PC-3 (cell line): ENCODE results near the gene ITIH3. TPM values are rescaled to one million over a fixed set of nuclear protein-coding genes. Genes with fewer than 3 reads are reported as not detected.

ENCODE experiments used
- ATAC-seq: fragments of 200-7000 bp; cut with Tn5 transposase; 2 replicates; pipeline ENCODE4 v1.9.1; 2020; ENCODE audit warnings: mild to moderate bottlenecking, moderate library complexity
- BruUV-seq: library from RNA; stranded (reverse); fragments of 400-500 nt; replicated peaks from 2 replicates; lab custom pipeline; 2021; lab: Mats Ljungman, UMichigan
- CTCF ChIA-PET: fragments of 300-600 bp; sonication (Branson Sonifier 250); formaldehyde crosslinking; loops from one replicate; lab custom pipeline; 2022; ENCODE audit warnings: antibody characterized with exemption; lab: Charles Lee
- POLR2A ChIA-PET: fragments of 300-600 bp; sonication (Branson Sonifier 250); formaldehyde crosslinking; loops from one replicate; lab custom pipeline; 2022; ENCODE audit warnings: antibody characterized with exemption; ENCODE audit not compliant: unreplicated experiment; lab: Charles Lee
- DNase-seq: peaks from one replicate; pipeline ENCODE4 v3.0.0-alpha.2; 2015
- H2AFZ ChIP-seq: fragments of 300-600 bp; sonication (generic); 2 replicates; pipeline ENCODE4 v1.6.0; 2016; ENCODE audit warnings: antibody characterized with exemption, low read length
- H3F3A ChIP-seq: fragments of 300-600 bp; sonication (generic); one replicate; pipeline ENCODE4 v1.6.0; 2017; ENCODE audit warnings: antibody characterized with exemption, low read length, control low read depth, mild to moderate bottlenecking; ENCODE audit not compliant: unreplicated experiment
- H3K27ac ChIP-seq: fragments of 300-600 bp; sonication (generic); 2 replicates; pipeline ENCODE4 v1.5.1; 2016; ENCODE audit warnings: mild to moderate bottlenecking, low read length
- H3K27me3 ChIP-seq: fragments of 300-600 bp; sonication (generic); 2 replicates; pipeline ENCODE4 v1.6.1; 2016; ENCODE audit warnings: low read length, mixed read lengths
- H3K36me3 ChIP-seq: fragments of 300-600 bp; sonication (generic); 2 replicates; pipeline ENCODE4 v1.6.1; 2016; ENCODE audit warnings: low read depth, mixed run types, low read length, mixed read lengths
- H3K4me1 ChIP-seq: fragments of 300-600 bp; sonication (generic); 2 replicates; pipeline ENCODE4 v1.5.1; 2016; ENCODE audit warnings: low read length; ENCODE audit not compliant: insufficient read depth
- H3K4me2 ChIP-seq: fragments of 300-600 bp; sonication (generic); 2 replicates; pipeline ENCODE4 v1.6.0; 2016; ENCODE audit warnings: low read length
- H3K4me3 ChIP-seq: fragments of 300-600 bp; sonication (generic); 2 replicates; pipeline ENCODE4 v1.5.1; 2016; ENCODE audit warnings: mild to moderate bottlenecking, low read length, mixed read lengths
- H3K79me2 ChIP-seq: fragments of 300-600 bp; sonication (generic); 2 replicates; pipeline ENCODE4 v1.6.1; 2017; ENCODE audit warnings: low read length, mixed read lengths
- H3K9ac ChIP-seq: fragments of 300-600 bp; sonication (generic); 2 replicates; pipeline ENCODE4 v1.6.0; 2016; ENCODE audit warnings: mild to moderate bottlenecking, low read length
- H3K9me2 ChIP-seq: fragments of 300-600 bp; sonication (generic); replicated peaks from 2 replicates; pipeline ENCODE4 v1.6.1; 2016; ENCODE audit warnings: mixed run types, low read length, mixed read lengths
- H3K9me3 ChIP-seq: fragments of 300-600 bp; sonication (generic); 2 replicates; pipeline ENCODE4 v1.6.1; 2016; ENCODE audit warnings: low read length, mixed read lengths
- H4K20me1 ChIP-seq: fragments of 300-600 bp; sonication (generic); 2 replicates; pipeline ENCODE4 v1.6.1; 2016; ENCODE audit warnings: low read length, mixed read lengths
- EZH2 ChIP-seq: fragments of 300-600 bp; sonication (generic); IDR thresholded peaks from one replicate; pipeline ENCODE4 v1.6.1; 2017; ENCODE audit warnings: antibody characterized with exemption, mild to moderate bottlenecking, low read length; ENCODE audit not compliant: unreplicated experiment
- EZH2phosphoT487 ChIP-seq: fragments of 300-600 bp; sonication (generic); IDR thresholded peaks from 2 replicates; pipeline ENCODE4 v1.6.1; 2018; ENCODE audit warnings: mild to moderate bottlenecking, antibody characterized with exemption, low read length, borderline replicate concordance
- intact Hi-C: fragments of 100-400 bp; cut with micrococcal nuclease; formaldehyde crosslinking; loops from 2 replicates; pipeline ENCODE4 v1.9.0; 2023
- total RNA-seq: library from RNA; depleted of rRNA; stranded (reverse); fragments of >200 nt; gene quantifications from 2 replicates; pipeline ENCODE4 v1.2.3, GENCODE V29; 2014
- TF ChIP-seq, protein P1 (sequence below): fragments of 300-600 bp; sonication (generic); conservative IDR thresholded peaks from 2 replicates; pipeline ENCODE4 v1.5.1; 2017; ENCODE audit warnings: antibody characterized with exemption, low read depth, mild to moderate bottlenecking, low read length

The ITIH3 gene
- total RNA-seq, 1 experiment from 2014 or later, result not detected

DNA sequence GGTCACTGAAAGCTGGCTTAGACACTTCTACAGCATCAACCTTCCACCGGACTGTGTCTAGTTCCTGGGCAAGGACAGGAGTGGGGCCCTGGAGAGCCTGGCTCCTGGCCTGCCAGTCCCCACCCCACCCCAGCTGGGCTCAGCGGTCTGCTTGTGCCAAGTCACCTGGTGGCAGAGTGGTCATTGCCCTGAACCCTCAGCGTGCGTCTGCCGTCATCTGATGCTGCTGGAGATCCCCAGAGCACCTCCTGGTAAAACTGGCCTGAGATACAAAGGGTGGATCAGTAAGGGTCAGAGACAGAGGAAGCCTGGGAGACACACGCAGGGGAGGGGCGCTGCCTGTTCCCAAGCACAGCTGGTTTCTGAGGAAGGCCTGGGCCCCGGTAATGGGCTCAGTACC is 19.2 kb downstream of the ITIH3 start:
- H3F3A ChIP-seq, result no peaks in the 10 kb centered on the region
- no peaks in the 10 kb centered on the region for H3K36me3 ChIP-seq
- no peak overlapping the region for H2AFZ ChIP-seq
- no peaks in the 10 kb centered on the region for H3K27me3 ChIP-seq
- H3K4me1 ChIP-seq, result no peaks in the 10 kb centered on the region
- intact Hi-C loops, result no loop called here
- DNase-seq (no peak), ATAC-seq (no peak)
- no peak overlapping the region for H3K4me2 ChIP-seq
- H4K20me1 ChIP-seq, result no peaks in the 10 kb centered on the region
- ChIA-PET CTCF (no interaction called here), POLR2A (no interaction called here)
- no peak overlapping the region for H3K27ac ChIP-seq
- TF ChIP-seq, protein P1, sequence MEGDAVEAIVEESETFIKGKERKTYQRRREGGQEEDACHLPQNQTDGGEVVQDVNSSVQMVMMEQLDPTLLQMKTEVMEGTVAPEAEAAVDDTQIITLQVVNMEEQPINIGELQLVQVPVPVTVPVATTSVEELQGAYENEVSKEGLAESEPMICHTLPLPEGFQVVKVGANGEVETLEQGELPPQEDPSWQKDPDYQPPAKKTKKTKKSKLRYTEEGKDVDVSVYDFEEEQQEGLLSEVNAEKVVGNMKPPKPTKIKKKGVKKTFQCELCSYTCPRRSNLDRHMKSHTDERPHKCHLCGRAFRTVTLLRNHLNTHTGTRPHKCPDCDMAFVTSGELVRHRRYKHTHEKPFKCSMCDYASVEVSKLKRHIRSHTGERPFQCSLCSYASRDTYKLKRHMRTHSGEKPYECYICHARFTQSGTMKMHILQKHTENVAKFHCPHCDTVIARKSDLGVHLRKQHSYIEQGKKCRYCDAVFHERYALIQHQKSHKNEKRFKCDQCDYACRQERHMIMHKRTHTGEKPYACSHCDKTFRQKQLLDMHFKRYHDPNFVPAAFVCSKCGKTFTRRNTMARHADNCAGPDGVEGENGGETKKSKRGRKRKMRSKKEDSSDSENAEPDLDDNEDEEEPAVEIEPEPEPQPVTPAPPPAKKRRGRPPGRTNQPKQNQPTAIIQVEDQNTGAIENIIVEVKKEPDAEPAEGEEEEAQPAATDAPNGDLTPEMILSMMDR, result no peak
- no peak for TF ChIP-seq EZH2
- TF ChIP-seq EZH2phosphoT487, result no peak
- no peak overlapping the region for H3K9ac ChIP-seq
- no peak overlapping the region for H3K4me3 ChIP-seq
- no peaks in the 10 kb centered on the region for H3K9me3 ChIP-seq
- BruUV-seq, result no TSS peak
- no peaks in the 10 kb centered on the region for H3K9me2 ChIP-seq
- no peaks in the 10 kb centered on the region for H3K79me2 ChIP-seq

DNA sequence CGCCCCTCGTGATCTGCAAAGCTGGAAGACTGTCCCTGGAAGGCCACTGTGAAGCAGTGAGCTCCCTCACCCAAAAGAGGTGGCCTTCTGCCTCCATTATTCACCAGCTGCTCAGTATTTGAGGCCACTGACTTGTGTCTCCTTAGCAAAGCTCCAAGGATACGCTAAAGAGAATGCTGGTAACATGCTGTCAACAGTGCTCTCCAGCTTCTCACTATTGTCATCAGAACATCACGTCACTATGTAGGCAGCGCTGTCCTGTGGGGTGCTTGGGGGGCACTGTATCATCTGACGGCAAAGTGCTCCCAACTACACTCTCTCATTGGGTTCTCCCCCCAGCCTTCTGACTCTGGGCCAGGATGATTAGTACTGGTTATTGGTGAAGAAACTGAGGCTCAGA is 21.6 kb downstream of the ITIH3 start:
- intact Hi-C loops, result no loop called here
- Histone ChIP-seq H3K9me2 (no peaks in the 10 kb centered on the region), H3K79me2 (no peaks in the 10 kb centered on the region), H3K4me1 (no peaks in the 10 kb centered on the region), H3K9me3 (no peaks in the 10 kb centered on the region), H3K9ac (no peak overlapping the region), H3K27ac (no peak overlapping the region), H3K4me2 (no peak overlapping the region), H3K27me3 (no peaks in the 10 kb centered on the region), H3K36me3 (no peaks in the 10 kb centered on the region), H2AFZ (no peak overlapping the region), H3F3A (no peaks in the 10 kb centered on the region), H4K20me1 (no peaks in the 10 kb centered on the region), H3K4me3 (no peak overlapping the region)
- ChIA-PET POLR2A (no interaction called here), CTCF (no interaction called here)
- BruUV-seq, result no TSS peak
- no peak for ATAC-seq
- DNase-seq, result no peak
- TF ChIP-seq EZH2phosphoT487, result no peak
- TF ChIP-seq, protein P1, result no peak
- no peak for TF ChIP-seq EZH2

DNA sequence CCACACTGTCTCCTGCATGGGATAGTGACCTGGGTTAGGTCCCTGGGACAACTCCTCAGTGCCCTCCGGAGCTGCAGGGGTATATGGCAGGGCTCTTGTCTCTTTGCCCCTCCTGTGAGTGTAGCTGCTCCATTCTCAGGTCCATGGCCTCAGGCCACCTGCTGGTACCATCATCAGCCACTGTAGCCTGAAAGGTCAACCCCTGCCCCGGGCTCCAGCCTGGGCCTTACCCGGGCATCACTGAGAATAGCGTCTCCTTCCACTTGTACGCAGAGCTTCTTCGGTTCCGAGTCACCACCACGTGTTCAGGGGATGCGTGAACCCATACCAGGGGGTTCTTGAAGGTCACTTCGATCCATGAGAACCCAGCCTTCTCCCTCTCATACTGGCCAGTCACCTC is 22.1 kb downstream of the ITIH3 start:
- POLR2A ChIA-PET, result no interaction called here

More for the DNA sequence above, 22.1 kb downstream of the ITIH3 start:
- H3K4me1 ChIP-seq, result no peaks in the 10 kb centered on the region
- H3K36me3 ChIP-seq, result no peaks in the 10 kb centered on the region
- no peaks in the 10 kb centered on the region for H3F3A ChIP-seq
- CTCF ChIA-PET, result no interaction called here
- no peak overlapping the region for H3K4me2 ChIP-seq
- no peaks in the 10 kb centered on the region for H3K27me3 ChIP-seq
- ATAC-seq (no peak), DNase-seq (no peak)
- no TSS peak for BruUV-seq
- H3K4me3 ChIP-seq, result no peak overlapping the region
- no peaks in the 10 kb centered on the region for H3K79me2 ChIP-seq
- H4K20me1 ChIP-seq, result no peaks in the 10 kb centered on the region
- H3K9me3 ChIP-seq, result no peaks in the 10 kb centered on the region
- H2AFZ ChIP-seq, result no peak overlapping the region
- H3K27ac ChIP-seq, result no peak overlapping the region
- H3K9ac ChIP-seq, result no peak overlapping the region
- intact Hi-C loops, result no loop called here
- no peaks in the 10 kb centered on the region for H3K9me2 ChIP-seq
- TF ChIP-seq, protein P1, result no peak
- TF ChIP-seq EZH2phosphoT487 (no peak), EZH2 (no peak)
